ENCODE results near the gene PTEN. TPM values are rescaled to one million over a fixed set of nuclear protein-coding genes. Genes with fewer than 3 reads are reported as not detected.

The PTEN gene
- total RNA-seq, 1 donor from 2014 or later = 69.3 TPM

DNA sequence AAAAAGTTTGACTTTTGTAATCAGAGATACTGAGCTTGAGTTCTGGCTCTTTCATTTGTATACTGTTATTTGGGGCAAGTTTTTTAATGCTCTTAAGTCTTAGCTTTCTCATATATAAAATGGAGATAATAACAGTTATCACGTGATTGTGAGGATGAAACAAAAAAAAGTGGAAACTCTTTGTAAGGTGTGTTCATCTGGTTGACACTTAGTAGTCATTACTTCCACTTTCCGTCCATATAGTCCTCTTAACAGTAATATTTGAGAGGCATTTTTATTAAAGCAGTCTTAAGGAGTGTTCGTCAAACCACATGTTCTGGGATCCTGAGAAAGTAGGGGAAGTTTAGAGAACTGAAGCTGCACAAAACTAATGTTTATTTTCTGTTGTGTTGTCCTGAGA lies 65.6 kb downstream of the PTEN start:
- H3K36me3 Mint-ChIP-seq (ENCODE audit: unreplicated experiment) = peaks cover 22% of the 10 kb centered on the region
- H3K9me3 Mint-ChIP-seq (ENCODE audit: unreplicated experiment) = no peaks in the 10 kb centered on the region
- no peak for DNase-seq (ENCODE audit: extremely low spot score, unreplicated experiment)
- H3K4me3 Mint-ChIP-seq (ENCODE audit: unreplicated experiment) = no peak overlapping the region
- H3K27ac Mint-ChIP-seq (ENCODE audit: unreplicated experiment) = no peak overlapping the region
- H3K4me1 Mint-ChIP-seq (ENCODE audit: unreplicated experiment) = peaks cover 62% of the 10 kb centered on the region
- H3K27me3 Mint-ChIP-seq (ENCODE audit: unreplicated experiment) = no peaks in the 10 kb centered on the region
- TF ChIP-seq, protein P1, sequence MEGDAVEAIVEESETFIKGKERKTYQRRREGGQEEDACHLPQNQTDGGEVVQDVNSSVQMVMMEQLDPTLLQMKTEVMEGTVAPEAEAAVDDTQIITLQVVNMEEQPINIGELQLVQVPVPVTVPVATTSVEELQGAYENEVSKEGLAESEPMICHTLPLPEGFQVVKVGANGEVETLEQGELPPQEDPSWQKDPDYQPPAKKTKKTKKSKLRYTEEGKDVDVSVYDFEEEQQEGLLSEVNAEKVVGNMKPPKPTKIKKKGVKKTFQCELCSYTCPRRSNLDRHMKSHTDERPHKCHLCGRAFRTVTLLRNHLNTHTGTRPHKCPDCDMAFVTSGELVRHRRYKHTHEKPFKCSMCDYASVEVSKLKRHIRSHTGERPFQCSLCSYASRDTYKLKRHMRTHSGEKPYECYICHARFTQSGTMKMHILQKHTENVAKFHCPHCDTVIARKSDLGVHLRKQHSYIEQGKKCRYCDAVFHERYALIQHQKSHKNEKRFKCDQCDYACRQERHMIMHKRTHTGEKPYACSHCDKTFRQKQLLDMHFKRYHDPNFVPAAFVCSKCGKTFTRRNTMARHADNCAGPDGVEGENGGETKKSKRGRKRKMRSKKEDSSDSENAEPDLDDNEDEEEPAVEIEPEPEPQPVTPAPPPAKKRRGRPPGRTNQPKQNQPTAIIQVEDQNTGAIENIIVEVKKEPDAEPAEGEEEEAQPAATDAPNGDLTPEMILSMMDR (IDR thresholded peaks at IDR 0.05) = no peak

DNA sequence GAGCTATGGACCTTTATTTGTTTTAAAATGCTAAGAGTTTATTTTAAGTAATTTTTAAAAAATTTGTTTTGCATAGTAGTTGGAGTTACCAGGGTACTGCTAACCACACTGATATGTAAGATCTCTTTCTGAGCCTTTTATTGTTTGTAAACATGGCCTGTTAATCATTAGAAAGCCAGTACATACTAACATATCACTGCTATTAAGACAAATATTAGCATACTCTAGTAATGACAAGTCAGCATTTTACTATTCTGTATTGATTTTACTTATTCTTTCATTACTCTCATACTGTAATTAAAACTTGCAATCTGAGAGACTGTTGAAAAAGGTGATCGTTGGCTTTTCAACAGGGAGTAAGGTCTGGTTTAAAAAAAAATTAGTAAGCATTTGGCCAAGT lies 66.7 kb downstream of the PTEN start:
- H3K9me3 Mint-ChIP-seq (ENCODE audit: unreplicated experiment) = no peaks in the 10 kb centered on the region

DNA sequence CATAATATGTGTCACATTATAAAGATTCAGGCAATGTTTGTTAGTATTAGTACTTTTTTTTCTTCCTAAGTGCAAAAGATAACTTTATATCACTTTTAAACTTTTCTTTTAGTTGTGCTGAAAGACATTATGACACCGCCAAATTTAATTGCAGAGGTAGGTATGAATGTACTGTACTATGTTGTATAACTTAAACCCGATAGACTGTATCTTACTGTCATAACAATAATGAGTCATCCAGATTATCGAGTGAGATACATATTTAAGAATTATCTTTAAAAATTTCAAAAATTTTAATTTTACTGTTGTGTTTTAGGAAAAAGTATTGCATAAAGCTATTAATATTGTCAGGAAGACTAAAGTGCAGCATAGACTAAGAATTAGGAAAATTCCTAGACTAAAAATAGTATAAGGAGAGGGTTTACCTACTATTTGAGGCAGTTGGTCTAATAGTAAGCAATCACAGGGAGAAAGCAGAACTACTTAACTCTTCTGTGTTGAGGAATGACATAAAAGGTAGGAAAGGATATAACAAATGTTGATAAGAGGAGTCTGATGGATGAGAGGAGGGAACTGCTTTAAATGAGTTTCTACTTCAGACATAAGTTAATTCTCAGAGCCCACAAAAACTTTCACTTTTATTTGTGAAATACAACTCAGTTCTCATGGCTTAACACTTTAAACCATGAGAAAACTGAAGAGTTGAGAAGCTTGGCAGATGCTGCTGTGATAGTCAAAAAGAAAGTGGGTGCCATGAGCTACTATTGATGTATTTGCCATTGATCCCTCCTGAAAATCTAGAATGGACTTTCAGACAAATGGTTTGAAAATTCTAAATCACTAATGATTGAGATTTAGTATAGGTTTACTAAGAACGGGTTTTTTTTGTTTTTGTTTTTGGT lies 67.8 kb downstream of the PTEN start:
- Mint-ChIP-seq H3K27me3 (ENCODE audit: unreplicated experiment) (no peaks in the 10 kb centered on the region), H3K4me1 (ENCODE audit: unreplicated experiment) (peaks cover 55% of the 10 kb centered on the region), H3K27ac (ENCODE audit: unreplicated experiment) (no peak overlapping the region), H3K36me3 (ENCODE audit: unreplicated experiment) (peaks cover 25% of the 10 kb centered on the region), H3K4me3 (ENCODE audit: unreplicated experiment) (no peak overlapping the region), H3K9me3 (ENCODE audit: unreplicated experiment) (no peaks in the 10 kb centered on the region)
- no peak for DNase-seq (ENCODE audit: extremely low spot score, unreplicated experiment)
- TF ChIP-seq, protein P1 (IDR thresholded peaks at IDR 0.05) = no peak

More for the DNA sequence above, 66.7 kb downstream of the PTEN start:
- no peaks in the 10 kb centered on the region for H3K27me3 Mint-ChIP-seq (ENCODE audit: unreplicated experiment)
- no peak overlapping the region for H3K27ac Mint-ChIP-seq (ENCODE audit: unreplicated experiment)
- H3K4me1 Mint-ChIP-seq (ENCODE audit: unreplicated experiment) = peaks cover 59% of the 10 kb centered on the region
- no peak overlapping the region for H3K4me3 Mint-ChIP-seq (ENCODE audit: unreplicated experiment)
- no peak for DNase-seq (ENCODE audit: extremely low spot score, unreplicated experiment)
- TF ChIP-seq, protein P1 (IDR thresholded peaks at IDR 0.05) = no peak
- H3K36me3 Mint-ChIP-seq (ENCODE audit: unreplicated experiment) = peaks cover 23% of the 10 kb centered on the region

DNA sequence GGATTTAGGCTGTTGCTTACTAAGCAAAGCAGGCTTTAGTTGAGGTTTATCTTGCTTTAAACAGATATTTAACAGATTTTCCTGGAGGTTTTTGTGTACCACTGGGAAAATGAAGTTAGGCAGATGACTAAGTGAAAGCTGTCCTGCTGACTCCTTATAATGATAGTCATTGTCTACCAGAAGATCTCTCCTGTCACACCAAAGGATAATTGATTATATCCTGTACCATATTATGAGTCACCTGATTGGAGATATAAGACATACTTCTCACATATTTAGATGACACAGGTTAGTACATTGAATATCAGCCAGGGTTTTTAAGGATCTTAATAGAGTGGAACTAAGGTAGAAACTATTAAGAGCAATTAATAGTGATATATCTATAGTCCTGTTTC lies 68.4 kb downstream of the PTEN start:
- Mint-ChIP-seq H3K4me1 (ENCODE audit: unreplicated experiment) (peaks cover 48% of the 10 kb centered on the region), H3K27ac (ENCODE audit: unreplicated experiment) (no peak overlapping the region), H3K9me3 (ENCODE audit: unreplicated experiment) (no peaks in the 10 kb centered on the region), H3K27me3 (ENCODE audit: unreplicated experiment) (no peaks in the 10 kb centered on the region), H3K4me3 (ENCODE audit: unreplicated experiment) (no peak overlapping the region), H3K36me3 (ENCODE audit: unreplicated experiment) (peaks cover 29% of the 10 kb centered on the region)
- no peak for DNase-seq (ENCODE audit: extremely low spot score, unreplicated experiment)
- TF ChIP-seq, protein P1 (IDR thresholded peaks at IDR 0.05) = no peak

DNA sequence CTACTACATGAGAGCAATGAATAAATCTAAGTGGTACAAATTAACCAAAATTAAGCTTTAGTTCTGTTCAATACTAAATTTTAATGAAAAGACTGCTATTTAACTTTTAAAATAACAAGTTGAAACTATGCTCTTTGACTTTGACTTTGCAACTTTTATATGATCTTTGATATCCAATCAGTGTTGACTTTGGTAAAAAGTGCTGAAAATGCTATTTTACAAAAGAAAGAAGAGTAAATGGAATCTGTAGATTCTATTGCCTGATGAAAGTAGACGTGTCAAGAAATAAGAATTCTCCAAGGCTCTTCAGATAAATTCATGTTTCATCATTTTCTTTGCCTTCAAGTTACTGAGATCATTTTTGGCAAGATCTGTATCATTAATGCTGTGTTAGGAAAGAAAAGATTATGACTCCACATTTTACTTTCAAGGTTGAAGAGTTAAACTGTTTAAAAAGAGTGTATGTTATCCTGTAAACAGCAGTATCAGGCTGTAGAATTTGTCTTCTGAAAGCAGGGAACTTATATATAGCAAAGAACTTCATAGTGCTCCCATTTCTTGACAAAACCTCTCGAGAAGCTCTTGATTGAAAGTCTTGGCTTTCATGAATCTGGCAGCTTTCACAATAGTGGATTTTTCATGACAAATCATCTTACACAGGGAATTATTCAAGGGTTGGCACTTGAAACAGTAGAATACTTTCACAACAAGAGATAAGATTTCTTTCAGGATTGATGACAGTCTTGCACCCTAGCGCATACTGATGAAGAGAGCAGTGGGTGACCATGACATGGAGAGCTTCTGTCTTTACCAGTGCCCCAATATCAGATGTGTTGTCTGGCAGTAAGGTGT lies 72.1 kb downstream of the PTEN start:
- no peak for DNase-seq (ENCODE audit: extremely low spot score, unreplicated experiment)
- Mint-ChIP-seq H3K36me3 (ENCODE audit: unreplicated experiment) (peaks cover 35% of the 10 kb centered on the region), H3K9me3 (ENCODE audit: unreplicated experiment) (no peaks in the 10 kb centered on the region), H3K27ac (ENCODE audit: unreplicated experiment) (no peak overlapping the region), H3K4me3 (ENCODE audit: unreplicated experiment) (no peak overlapping the region), H3K27me3 (ENCODE audit: unreplicated experiment) (no peaks in the 10 kb centered on the region), H3K4me1 (ENCODE audit: unreplicated experiment) (peaks cover 40% of the 10 kb centered on the region)
- TF ChIP-seq, protein P1 (IDR thresholded peaks at IDR 0.05) = no peak
